GM12873 (cell line): ENCODE measurements around the gene GRM6.

ENCODE experiments used
- TF ChIP-seq, protein P1 (sequence below): IDR thresholded peaks from 2 replicates; pipeline ENCODE4 v1.5.1; 2012; ENCODE audit warnings: low read depth, mild to moderate bottlenecking, moderate library complexity, low read length, control low read depth; ENCODE audit not compliant: insufficient read depth; ENCODE audit errors: missing control alignments

GRM6 gene

GRCh38 chr5:178994580-178995340 lies at the start of gene GRM6:
Gene GRM6, minus strand, starts transcription at chr5:178995320. Its CDS starts 376 bp downstream, at chr5:178994944.
- TF ChIP-seq, protein P1, sequence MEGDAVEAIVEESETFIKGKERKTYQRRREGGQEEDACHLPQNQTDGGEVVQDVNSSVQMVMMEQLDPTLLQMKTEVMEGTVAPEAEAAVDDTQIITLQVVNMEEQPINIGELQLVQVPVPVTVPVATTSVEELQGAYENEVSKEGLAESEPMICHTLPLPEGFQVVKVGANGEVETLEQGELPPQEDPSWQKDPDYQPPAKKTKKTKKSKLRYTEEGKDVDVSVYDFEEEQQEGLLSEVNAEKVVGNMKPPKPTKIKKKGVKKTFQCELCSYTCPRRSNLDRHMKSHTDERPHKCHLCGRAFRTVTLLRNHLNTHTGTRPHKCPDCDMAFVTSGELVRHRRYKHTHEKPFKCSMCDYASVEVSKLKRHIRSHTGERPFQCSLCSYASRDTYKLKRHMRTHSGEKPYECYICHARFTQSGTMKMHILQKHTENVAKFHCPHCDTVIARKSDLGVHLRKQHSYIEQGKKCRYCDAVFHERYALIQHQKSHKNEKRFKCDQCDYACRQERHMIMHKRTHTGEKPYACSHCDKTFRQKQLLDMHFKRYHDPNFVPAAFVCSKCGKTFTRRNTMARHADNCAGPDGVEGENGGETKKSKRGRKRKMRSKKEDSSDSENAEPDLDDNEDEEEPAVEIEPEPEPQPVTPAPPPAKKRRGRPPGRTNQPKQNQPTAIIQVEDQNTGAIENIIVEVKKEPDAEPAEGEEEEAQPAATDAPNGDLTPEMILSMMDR, result no peak

DNA sequence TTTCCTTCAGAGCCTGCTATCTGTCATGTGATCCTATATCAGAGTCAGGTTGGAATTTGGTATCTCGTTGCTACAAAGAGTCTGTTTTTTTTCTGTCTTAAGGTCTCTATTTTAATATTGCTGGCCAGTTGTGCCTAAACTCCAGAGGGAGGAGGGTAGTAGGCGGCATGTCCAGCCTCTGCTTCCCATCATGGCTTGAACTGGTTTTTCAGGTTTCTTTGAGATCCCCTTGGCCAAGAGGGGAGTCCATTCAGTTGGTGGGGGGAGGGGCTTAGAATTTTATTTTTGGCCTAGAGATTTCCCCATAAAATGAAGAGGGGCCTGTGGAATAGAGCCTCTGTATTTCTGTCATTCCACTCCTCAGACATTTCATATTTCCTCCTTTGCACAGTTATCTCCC lies 49.6 kb upstream of the GRM6 start:
- TF ChIP-seq, protein P1, result no peak

DNA sequence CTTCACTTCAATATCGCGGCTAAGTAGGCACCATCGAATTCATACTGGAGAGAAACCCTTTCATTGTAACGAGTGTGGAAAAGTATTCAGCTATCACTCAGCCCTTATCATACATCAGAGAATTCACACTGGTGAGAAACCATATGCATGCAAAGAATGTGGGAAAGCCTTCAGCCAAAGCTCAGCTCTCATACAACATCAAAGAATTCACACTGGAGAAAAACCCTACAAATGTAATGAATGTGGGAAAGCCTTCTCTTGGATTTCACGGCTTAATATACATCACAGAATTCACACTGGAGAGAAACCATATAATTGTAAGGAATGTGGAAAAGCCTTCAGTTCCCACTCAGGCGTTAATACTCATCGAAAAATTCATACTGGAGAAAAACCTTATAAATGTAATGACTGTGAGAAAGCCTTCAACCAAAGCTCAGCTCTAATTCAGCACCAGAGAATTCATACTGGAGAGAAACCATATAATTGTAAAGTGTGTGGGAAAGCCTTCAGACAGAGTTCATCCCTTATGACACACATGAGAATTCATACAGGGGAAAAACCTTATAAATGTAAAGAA lies 38.0 kb upstream of the GRM6 start:
- TF ChIP-seq, protein P1, result no peak

DNA sequence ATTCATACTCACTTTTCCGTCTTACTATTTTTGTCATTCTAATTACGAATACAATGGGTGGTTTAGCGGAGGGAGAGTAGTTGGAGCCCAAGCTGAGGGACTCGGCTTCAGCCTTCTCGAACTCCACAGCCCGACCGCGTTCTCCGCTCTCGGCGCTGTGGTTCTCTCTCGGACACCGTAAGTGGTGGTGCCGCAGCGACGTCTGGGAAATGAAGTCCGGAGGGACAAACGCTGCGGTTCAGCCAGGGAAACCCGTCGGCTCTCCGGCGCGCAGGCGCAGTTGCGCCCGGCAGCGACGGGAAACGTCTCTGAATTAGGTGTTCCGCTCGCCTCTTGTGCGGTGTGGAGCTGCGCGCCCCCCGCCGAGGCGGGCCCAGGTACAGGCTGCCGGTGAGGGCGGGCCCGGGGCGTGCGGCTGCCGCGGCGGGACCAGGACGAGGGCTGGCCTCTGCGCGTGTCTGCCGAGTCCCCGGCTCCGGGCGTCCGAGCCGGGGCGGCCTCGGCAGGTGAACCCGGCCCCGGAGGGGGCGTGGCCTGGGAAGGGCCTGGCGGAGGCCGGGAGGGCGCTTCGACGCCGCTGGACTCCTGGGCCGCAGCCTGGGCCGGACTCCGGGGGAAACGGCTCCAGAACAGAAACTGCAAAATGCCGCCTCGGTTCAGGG lies 28.5 kb upstream of the GRM6 start, which contains the start of gene ZNF879:
ZNF879 (plus strand) TSS at position 277 of the 662 bp plus-strand sequence. CDS start 1,201 bp downstream, outside the sequence.
- TF ChIP-seq, protein P1, result no peak

GRCh38 chr5:179008667-179009066 lies 13.5 kb upstream of the GRM6 start:
- TF ChIP-seq, protein P1, result no peak

DNA sequence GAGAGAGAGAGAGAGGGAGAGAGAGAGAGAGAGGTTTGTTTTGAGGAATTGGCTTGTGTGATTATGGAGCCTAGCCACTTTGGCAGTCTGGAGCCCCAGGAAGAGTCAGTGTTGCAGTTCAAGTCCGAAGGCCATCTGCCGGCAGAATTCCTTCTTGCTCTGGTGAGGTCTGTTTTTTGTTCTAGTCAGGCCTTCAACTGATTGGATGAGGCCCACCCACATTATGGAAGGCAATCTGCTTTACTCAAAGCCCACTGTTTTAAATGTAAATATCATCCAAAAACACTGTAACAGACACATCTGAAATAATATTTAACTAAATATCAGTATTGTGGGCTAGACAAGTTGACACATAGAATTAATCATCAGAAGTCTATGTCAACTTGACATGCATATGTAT lies 11.4 kb upstream of the GRM6 start:
- TF ChIP-seq, protein P1, result no peak

- TF ChIP-seq, protein P1, result no peak
These were observed 3.3 kb upstream of the GRM6 start for GRCh38 chr5:178998441-178998840.
